HG02970 (cell line): ENCODE results near the gene SPC24.
"Not testable (repeated sequence)": the region's sequence is repeated elsewhere in the genome, so short reads cannot be mapped to it uniquely, and the experiment has no call there.

ENCODE experiments used
- ATAC-seq: cut with Tn5 transposase; IDR thresholded peaks from one replicate; pipeline ENCODE4 v1.9.1; 2021; ENCODE audit warnings: mild to moderate bottlenecking, moderate library complexity, moderate number of reproducible peaks; ENCODE audit not compliant: unreplicated experiment, low FRiP score

SPC24 gene

DNA sequence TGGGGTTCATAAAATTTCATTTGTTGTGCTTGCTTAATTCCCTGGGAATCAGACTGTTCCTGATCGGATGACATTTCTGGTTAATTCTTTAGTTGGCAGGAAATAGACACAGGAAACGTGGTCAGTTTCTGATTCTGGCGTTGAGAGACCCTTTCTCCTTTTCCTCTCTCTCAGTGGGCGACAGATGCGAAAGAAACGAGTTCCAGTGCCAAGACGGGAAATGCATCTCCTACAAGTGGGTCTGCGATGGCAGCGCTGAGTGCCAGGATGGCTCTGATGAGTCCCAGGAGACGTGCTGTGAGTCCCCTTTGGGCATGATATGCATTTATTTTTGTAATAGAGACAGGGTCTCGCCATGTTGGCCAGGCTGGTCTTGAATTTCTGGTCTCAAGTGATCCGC lies 55.5 kb downstream of the SPC24 start:
- ATAC-seq: no peak

DNA sequence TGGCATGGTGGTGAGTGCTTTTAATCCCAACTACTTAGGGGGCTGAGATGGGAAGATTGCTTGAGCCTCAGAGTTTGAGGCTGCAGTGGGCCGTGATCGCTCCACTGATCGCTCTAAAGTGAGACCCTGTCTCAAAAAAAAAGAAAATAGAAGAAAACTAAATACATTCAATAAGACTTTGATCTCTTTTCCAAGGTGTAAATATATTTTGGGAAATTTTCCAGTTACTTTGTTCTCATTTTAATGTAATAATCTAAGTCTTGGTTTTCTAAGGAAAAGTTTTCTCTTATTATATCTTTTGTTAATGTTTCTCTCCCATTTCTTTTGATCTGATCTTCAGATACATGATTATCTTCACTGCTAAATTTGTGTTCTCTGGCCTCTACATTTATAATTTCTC lies 56.7 kb downstream of the SPC24 start:
- ATAC-seq: no peak

DNA sequence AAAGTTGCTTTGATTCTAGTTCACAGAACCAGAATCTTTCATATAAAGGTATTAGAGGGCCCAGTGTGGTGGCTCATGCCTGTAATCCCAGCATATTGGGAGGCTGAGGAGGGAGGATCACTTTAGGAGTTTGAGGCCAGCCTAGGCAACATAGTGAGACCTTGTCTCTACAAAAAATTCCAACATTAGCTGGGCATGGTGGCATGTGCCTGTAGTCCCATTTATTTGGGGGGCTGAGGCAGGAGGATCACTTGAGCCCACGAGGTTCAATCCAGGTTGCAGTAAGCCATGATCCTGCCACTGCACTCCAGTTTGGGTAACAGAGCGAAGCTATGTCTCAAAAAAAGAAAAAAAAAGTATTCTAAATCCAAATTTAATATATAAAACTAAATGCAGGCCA lies 57.3 kb downstream of the SPC24 start:
- no peak for ATAC-seq

DNA sequence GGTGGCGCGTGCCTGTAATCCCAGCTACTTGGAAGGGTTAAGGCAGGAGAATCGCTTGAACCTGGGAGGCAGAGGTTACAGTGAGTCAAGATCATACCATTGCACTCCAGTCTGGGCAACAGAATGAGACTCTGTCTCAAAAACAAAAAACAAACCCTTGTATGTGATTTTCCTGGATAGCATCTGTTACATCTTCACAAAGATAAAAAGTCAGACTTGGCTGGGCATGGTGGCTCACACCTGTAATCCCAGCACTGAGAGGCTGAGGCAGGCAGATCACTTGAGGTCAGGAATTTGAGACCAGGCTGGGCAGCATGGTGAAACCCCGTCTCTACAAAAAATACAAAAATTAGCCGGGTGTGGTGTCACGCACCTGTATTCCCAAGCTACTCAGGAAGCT lies 58.2 kb downstream of the SPC24 start:
- ATAC-seq: not testable (repeated sequence)

DNA sequence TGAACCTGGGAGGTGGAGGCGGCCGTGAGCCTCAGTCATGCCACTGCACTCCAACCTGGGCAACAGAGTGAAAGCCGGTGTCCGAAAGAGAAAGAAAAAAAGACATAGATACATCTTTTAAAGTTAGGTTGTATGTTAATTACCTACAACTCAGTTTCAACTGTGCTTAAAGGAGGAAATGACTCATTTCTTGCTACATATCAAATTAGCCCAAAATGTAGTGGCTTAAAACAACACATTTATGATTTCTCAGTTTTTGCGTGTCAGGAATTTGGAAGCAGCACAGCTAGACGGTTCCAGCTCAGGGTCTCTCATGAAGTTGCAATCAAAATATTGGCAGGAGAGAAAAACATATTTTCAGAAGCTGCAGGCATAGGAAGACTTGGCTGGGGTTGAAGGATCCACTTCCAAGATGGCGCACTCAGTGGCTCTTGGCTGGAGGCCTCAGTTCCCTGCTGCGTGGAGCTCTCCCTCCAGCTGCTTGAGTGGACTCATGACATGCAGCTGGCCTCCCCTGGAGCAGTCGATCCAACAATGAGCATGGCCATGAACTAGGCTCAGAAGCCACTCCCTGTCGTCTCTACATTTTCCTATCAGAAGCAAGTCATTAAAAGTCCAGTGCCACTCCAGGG lies 59.3 kb downstream of the SPC24 start:
- peak; percentile 48 for ATAC-seq
